HCT116 (cell line): ENCODE results near the gene THOC1. TPM values are rescaled to one million over a fixed set of nuclear protein-coding genes. Genes with fewer than 3 reads are reported as not detected.
A peak's percentile ranks its signal among the peaks of the same experiment; 100 is the strongest.

Experiments
- ATAC-seq: fragments of 200-7000 bp; cut with Tn5 transposase; 2 replicates; pipeline ENCODE4 v1.9.1; 2020; ENCODE audit warnings: mild to moderate bottlenecking, moderate library complexity
- BruUV-seq: library from RNA; stranded (reverse); fragments of 400-500 nt; replicated peaks from 2 replicates; lab custom pipeline; 2021; lab: Mats Ljungman, UMichigan
- CTCF ChIA-PET: fragments of 300-600 bp; sonication (Branson Sonifier 250); formaldehyde crosslinking; loops from one replicate; lab custom pipeline; 2021; ENCODE audit warnings: antibody characterized with exemption; lab: Charles Lee
- POLR2A ChIA-PET: fragments of 300-600, 350-600 bp; sonication (Branson Sonifier 250); formaldehyde crosslinking; loops from one replicate; lab custom pipeline; 2021; ENCODE audit warnings: antibody characterized with exemption; lab: Charles Lee
- RAD21 ChIA-PET, 2 experiments: fragments of 300-600 bp; sonication (Branson Sonifier 250); formaldehyde crosslinking; loops; one replicate each; lab custom pipeline; 2023; ENCODE audit warnings: low total read pairs in 2 of 2; ENCODE audit not compliant: uncharacterized antibody in 2 of 2, unreplicated experiment in 2 of 2, low non-redundant PET in 1 of 2; lab: Charles Lee
- DNase-seq: peaks from one replicate; pipeline ENCODE4 v3.0.0-alpha.2; 2010; ENCODE audit warnings: low read depth, low spot score
- H2AFZ ChIP-seq: fragments of 200-600 bp; shearing (Covaris generic), sonication (generic); 2 replicates; pipeline ENCODE4 v1.6.1; 2017; ENCODE audit warnings: low read depth, mixed run types, mixed read lengths, antibody characterized with exemption, low read length; ENCODE audit not compliant: poor library complexity, severe bottlenecking
- H3K27ac ChIP-seq: 2 replicates; pipeline ENCODE4 v1.5.1; 2012; ENCODE audit warnings: low read depth, low read length
- H3K27me3 ChIP-seq: fragments of 200-600 bp; sonication (generic); 2 replicates; pipeline ENCODE4 v1.6.1; 2016; ENCODE audit warnings: mixed run types, low read length, mixed read lengths; ENCODE audit not compliant: insufficient read depth
- H3K36me3 ChIP-seq, 2 experiments: fragments of 200-500 bp in 1 of 2; fragments of 200-600 bp in 1 of 2; sonication (Bioruptor generic) in 1 of 2; sonication (generic) in 1 of 2; 2 replicates each; pipeline versions ENCODE4 v1.5.1 to v1.6.1; 2014 to 2016; ENCODE audit warnings: low read length in 2 of 2, inconsistent platforms in 1 of 2, mixed read lengths in 1 of 2, mixed run types in 1 of 2; ENCODE audit not compliant: insufficient read depth in 2 of 2, control insufficient read depth in 1 of 2
- H3K4me1 ChIP-seq, 2 experiments: fragments of 200-600 bp in 1 of 2; sonication (generic) in 1 of 2; 2 replicates each; pipeline versions ENCODE4 v1.5.1 to v1.6.1; 2012 to 2017; ENCODE audit warnings: low read length in 2 of 2, inconsistent platforms in 1 of 2, mild to moderate bottlenecking in 1 of 2, mixed read lengths in 1 of 2, mixed run types in 1 of 2, moderate library complexity in 1 of 2; ENCODE audit not compliant: insufficient read depth in 2 of 2, control insufficient read depth in 1 of 2
- H3K4me2 ChIP-seq: fragments of 200-600 bp; sonication (generic); 2 replicates; pipeline ENCODE4 v1.6.1; 2017; ENCODE audit warnings: mixed run types, low read length, mixed read lengths
- H3K4me3 ChIP-seq, 2 experiments: fragments of 200-600 bp in 1 of 2; sonication (generic) in 1 of 2; replicated peaks in 1 of 2; 2 replicates each; pipeline ENCODE4 v1.5.1; 2011 to 2016; ENCODE audit warnings: low read length in 2 of 2, control low read depth in 1 of 2, low read depth in 1 of 2, mild to moderate bottlenecking in 1 of 2, mixed read lengths in 1 of 2, mixed run types in 1 of 2
- H3K79me2 ChIP-seq: fragments of 200-600 bp; sonication (generic); 2 replicates; pipeline ENCODE4 v1.6.1; 2017; ENCODE audit warnings: mild to moderate bottlenecking, mixed run types, low read length, moderate library complexity, mixed read lengths; ENCODE audit not compliant: insufficient read depth
- H3K9ac ChIP-seq: fragments of 200-600 bp; sonication (generic); 2 replicates; pipeline ENCODE4 v1.6.1; 2016; ENCODE audit warnings: low read length, mixed read lengths
- H3K9me2 ChIP-seq: fragments of 200-600 bp; sonication (generic), shearing (Covaris generic); 2 replicates; pipeline ENCODE4 v1.6.1; 2017; ENCODE audit warnings: mixed run types, mild to moderate bottlenecking, moderate library complexity; ENCODE audit not compliant: insufficient read depth
- H3K9me3 ChIP-seq, 2 experiments: fragments of 200-500 bp in 1 of 2; fragments of 200-600 bp in 1 of 2; sonication (Bioruptor generic) in 1 of 2; sonication (generic) in 1 of 2; 2 replicates each; pipeline ENCODE4 v1.6.1; 2014 to 2017; ENCODE audit warnings: low read length in 2 of 2, mixed read lengths in 2 of 2, inconsistent platforms in 1 of 2, low read depth in 1 of 2, mild to moderate bottlenecking in 1 of 2, mixed run types in 1 of 2, moderate library complexity in 1 of 2; ENCODE audit not compliant: control insufficient read depth in 1 of 2, insufficient read depth in 1 of 2
- H4K20me1 ChIP-seq: fragments of 200-600 bp; sonication (generic), shearing (Covaris generic); 2 replicates; pipeline ENCODE4 v1.6.1; 2017; ENCODE audit warnings: mixed run types, mild to moderate bottlenecking, moderate library complexity; ENCODE audit not compliant: insufficient read depth
- ATF3 ChIP-seq: IDR thresholded peaks from 2 replicates; pipeline ENCODE4 v1.6.1; 2012
- CBX3 ChIP-seq: IDR thresholded peaks from 2 replicates; pipeline ENCODE4 v1.6.1; 2012; ENCODE audit warnings: low read depth
- CEBPB ChIP-seq: IDR thresholded peaks from 2 replicates; pipeline ENCODE4 v1.6.1; 2012; ENCODE audit warnings: low read depth
- CTCF ChIP-seq, 3 experiments: fragments of 200-600 bp in 1 of 3; sonication (generic) in 1 of 3; IDR thresholded peaks in 2 of 3; conservative IDR thresholded peaks in 1 of 3; 2 replicates each; pipeline ENCODE4 v1.5.1; 2012 to 2017; ENCODE audit warnings: low read depth in 2 of 3, low read length in 2 of 3, antibody characterized with exemption in 1 of 3, borderline replicate concordance in 1 of 3, control low read depth in 1 of 3, mild to moderate bottlenecking in 1 of 3, mixed read lengths in 1 of 3, mixed run types in 1 of 3, moderate library complexity in 1 of 3; ENCODE audit not compliant: insufficient read depth in 1 of 3
- ELF1 ChIP-seq: IDR thresholded peaks from 2 replicates; pipeline ENCODE4 v1.6.1; 2012; ENCODE audit warnings: low read depth, borderline replicate concordance
- EZH2 ChIP-seq: fragments of 200-600 bp; sonication (generic); IDR thresholded peaks from 2 replicates; pipeline ENCODE4 v1.6.1; 2017; ENCODE audit warnings: antibody characterized with exemption, mixed run types
- EZH2phosphoT487 ChIP-seq: fragments of 200-600 bp; IDR thresholded peaks from 2 replicates; pipeline ENCODE4 v1.6.1; 2018; ENCODE audit warnings: antibody characterized with exemption, borderline replicate concordance
- FOSL1 ChIP-seq: IDR thresholded peaks from 2 replicates; pipeline ENCODE4 v1.6.1; 2012; ENCODE audit warnings: low read depth
- JUND ChIP-seq: IDR thresholded peaks from 2 replicates; pipeline ENCODE4 v1.6.1; 2012
- MAX ChIP-seq: IDR thresholded peaks from 2 replicates; pipeline ENCODE4 v1.6.1; 2012
- POLR2AphosphoS5 ChIP-seq: IDR thresholded peaks from 2 replicates; pipeline ENCODE4 v1.6.1; 2011; ENCODE audit warnings: mild to moderate bottlenecking, low read depth, low read length, moderate library complexity
- RAD21 ChIP-seq: IDR thresholded peaks from 2 replicates; pipeline ENCODE4 v1.6.1; 2012; ENCODE audit warnings: low read depth, mild to moderate bottlenecking
- SIN3A ChIP-seq: IDR thresholded peaks from 2 replicates; pipeline ENCODE4 v1.6.1; 2012; ENCODE audit warnings: low read depth
- SP1 ChIP-seq: IDR thresholded peaks from 2 replicates; pipeline ENCODE4 v1.6.1; 2012; ENCODE audit warnings: low read depth
- SRF ChIP-seq: IDR thresholded peaks from 2 replicates; pipeline ENCODE4 v1.6.1; 2012; ENCODE audit warnings: low read depth
- TCF7L2 ChIP-seq: IDR thresholded peaks from 2 replicates; pipeline ENCODE4 v1.7.0; 2011; ENCODE audit warnings: borderline replicate concordance, inconsistent platforms; ENCODE audit not compliant: insufficient read depth, insufficient read length; ENCODE audit errors: extremely low read depth
- YY1 ChIP-seq: IDR thresholded peaks from 2 replicates; pipeline ENCODE4 v1.6.1; 2011; ENCODE audit warnings: low read length, low read depth, moderate library complexity, mild to moderate bottlenecking; ENCODE audit not compliant: insufficient replicate concordance; ENCODE audit errors: extremely low read depth
- ZBTB33 ChIP-seq: IDR thresholded peaks from 2 replicates; pipeline ENCODE4 v1.6.1; 2011; ENCODE audit warnings: mild to moderate bottlenecking, low read length, moderate library complexity; ENCODE audit not compliant: insufficient replicate concordance; ENCODE audit errors: extremely low read depth
- ZNF274 ChIP-seq: fragments of 200-500 bp; sonication (Bioruptor generic); IDR thresholded peaks from 2 replicates; pipeline ENCODE4 v1.6.1; 2014; ENCODE audit warnings: mild to moderate bottlenecking, low read depth, low read length, inconsistent platforms
- intact Hi-C: fragments of 100-400 bp; cut with micrococcal nuclease; formaldehyde crosslinking; loops from 2 replicates; pipeline ENCODE4 v1.10.0; 2022
- total RNA-seq: library from RNA; stranded (reverse); gene quantifications from one replicate; pipeline ENCODE4 v1.2.1, GENCODE V29; 2021; ENCODE audit not compliant: unreplicated experiment

THOC1 gene
- total RNA-seq, 1 experiment from 2014 or later: 26.0 TPM

GRCh38 chr18:211582-211981 lies 56.3 kb downstream of the THOC1 start:
- TSS peak; percentile 44 for BruUV-seq

GRCh38 chr18:210733-211132 lies 57.1 kb downstream of the THOC1 start:
- H3K27ac ChIP-seq: no peak overlapping the region
- no peak overlapping the region for H2AFZ ChIP-seq
- no peak for ATAC-seq
- H3K9ac ChIP-seq: no peak overlapping the region
- BruUV-seq: no TSS peak
- H3K4me2 ChIP-seq: no peak overlapping the region
- peaks cover 14 to 27% of the 10 kb centered on the region in 2 experiments for H3K36me3 ChIP-seq
- CTCF ChIA-PET: no interaction called here
- RAD21 ChIA-PET: no interaction called here
- no peaks in the 10 kb centered on the region for H4K20me1 ChIP-seq
- POLR2A ChIA-PET: no interaction called here
- no peak for DNase-seq
- H3K4me1 ChIP-seq: no peaks in the 10 kb centered on the region
- no peaks in the 10 kb centered on the region for H3K27me3 ChIP-seq
- no peak overlapping the region for H3K4me3 ChIP-seq
- no peaks in the 10 kb centered on the region for H3K9me3 ChIP-seq
- peaks cover 18% of the 10 kb centered on the region for H3K79me2 ChIP-seq
- intact Hi-C loops: no loop called here
- no peaks in the 10 kb centered on the region for H3K9me2 ChIP-seq
- TF ChIP-seq SIN3A (no peak), JUND (no peak), ELF1 (no peak), RAD21 (no peak), EZH2phosphoT487 (no peak), ATF3 (no peak), ZBTB33 (no peak), MAX (no peak), SRF (no peak), EZH2 (no peak), ZNF274 (no peak), CTCF (IDR thresholded peaks at IDR 0.05 in 2 of 3, conservative IDR thresholded peaks at IDR 0.05 in 1 of 3; ENCODE audit: borderline replicate concordance in 1 of 3, insufficient read depth in 1 of 3, low read depth in 2 of 3, low read length in 2 of 3) (no peak), CEBPB (no peak)

More at GRCh38 chr18:211582-211981, 56.3 kb downstream of the THOC1 start:
- ChIA-PET RAD21 (no interaction called here), CTCF (no interaction called here), POLR2A (no interaction called here)
- peaks cover 14 to 25% of the 10 kb centered on the region in 2 experiments for H3K36me3 ChIP-seq
- H4K20me1 ChIP-seq: no peaks in the 10 kb centered on the region
- H3K9me2 ChIP-seq: no peaks in the 10 kb centered on the region
- no peak overlapping the region for H2AFZ ChIP-seq
- no peak overlapping the region for H3K4me3 ChIP-seq
- TF ChIP-seq CEBPB (no peak), CBX3 (no peak), TCF7L2 (no peak), POLR2AphosphoS5 (no peak), YY1 (no peak), EZH2phosphoT487 (no peak), SP1 (no peak), ATF3 (no peak), FOSL1 (no peak), EZH2 (no peak)
- H3K4me1 ChIP-seq: no peaks in the 10 kb centered on the region
- no peak overlapping the region for H3K4me2 ChIP-seq
- ATAC-seq (no peak), DNase-seq (no peak)
- H3K79me2 ChIP-seq: peaks cover 10% of the 10 kb centered on the region
- no peak overlapping the region for H3K9ac ChIP-seq
- intact Hi-C loops: no loop called here
- H3K27me3 ChIP-seq: no peaks in the 10 kb centered on the region
- no peak overlapping the region for H3K27ac ChIP-seq
- no peaks in the 10 kb centered on the region for H3K9me3 ChIP-seq
